Measurements from ENCODE around the gene EFNA5. TPM values are rescaled to one million over a fixed set of nuclear protein-coding genes. Genes with fewer than 3 reads are reported as not detected.

Gene EFNA5
- total RNA-seq, 1 experiment from 2014 or later: 0.22 TPM

GRCh38 chr5:107403228-107403953 is 267.3 kb downstream of the EFNA5 start:
- Histone ChIP-seq H3K4me3 (replicated peaks in 1 of 2; ENCODE audit: low read depth in 1 of 2, low read length in 2 of 2) (no peak overlapping the region), H3K9me2 (ENCODE audit: insufficient read depth) (no peaks in the 10 kb centered on the region; the same call in 1 of the 2 replicates), H3K4me1 (ENCODE audit: control insufficient read depth in 1 of 2, insufficient read depth in 2 of 2, low read length in 2 of 2) (no peaks in the 10 kb centered on the region), H3K27ac (ENCODE audit: low read depth, low read length) (no peak overlapping the region), H4K20me1 (ENCODE audit: insufficient read depth) (no peaks in the 10 kb centered on the region), H3K36me3 (ENCODE audit: control insufficient read depth in 1 of 2, insufficient read depth in 2 of 2, low read length in 2 of 2) (no peaks in the 10 kb centered on the region), H3K9me3 (ENCODE audit: control insufficient read depth in 1 of 2, insufficient read depth in 1 of 2, low read depth in 1 of 2, low read length in 2 of 2) (no peaks in the 10 kb centered on the region), H3K79me2 (ENCODE audit: insufficient read depth, low read length) (no peaks in the 10 kb centered on the region), H3K4me2 (ENCODE audit: low read length) (no peak overlapping the region), H2AFZ (ENCODE audit: low read depth, low read length, poor library complexity, severe bottlenecking) (no peak overlapping the region), H3K9ac (ENCODE audit: low read length) (no peak overlapping the region), H3K27me3 (ENCODE audit: insufficient read depth, low read length) (no peaks in the 10 kb centered on the region)
- ATAC-seq (no peak), DNase-seq (ENCODE audit: low read depth, low spot score) (no peak)
- CTCF ChIA-PET: no interaction called here
- TF ChIP-seq ELF1 (IDR thresholded peaks at IDR 0.05; ENCODE audit: borderline replicate concordance, low read depth) (no peak), TCF7L2 (IDR thresholded peaks at IDR 0.05; ENCODE audit: borderline replicate concordance, extremely low read depth, insufficient read depth, insufficient read length) (no peak), SRF (IDR thresholded peaks at IDR 0.05; ENCODE audit: low read depth) (no peak), RAD21 (IDR thresholded peaks at IDR 0.05; ENCODE audit: low read depth) (no peak), ZFX (IDR thresholded peaks at IDR 0.05) (no peak), EZH2 (IDR thresholded peaks at IDR 0.05) (no peak), POLR2AphosphoS5 (IDR thresholded peaks at IDR 0.05; ENCODE audit: low read depth, low read length) (no peak), CTCF (IDR thresholded peaks at IDR 0.05 in 2 of 3, conservative IDR thresholded peaks at IDR 0.05 in 1 of 3; ENCODE audit: borderline replicate concordance in 1 of 3, insufficient read depth in 1 of 3, low read depth in 2 of 3, low read length in 2 of 3) (no peak), CBX3 (IDR thresholded peaks at IDR 0.05; ENCODE audit: low read depth) (no peak), FOSL1 (IDR thresholded peaks at IDR 0.05; ENCODE audit: low read depth) (no peak), JUND (IDR thresholded peaks at IDR 0.05) (no peak), EGR1 (IDR thresholded peaks at IDR 0.05; ENCODE audit: low read depth) (no peak), POLR2A (IDR thresholded peaks at IDR 0.05; ENCODE audit: borderline replicate concordance, extremely low read depth, insufficient read depth, insufficient read length) (no peak), EZH2phosphoT487 (IDR thresholded peaks at IDR 0.05; ENCODE audit: borderline replicate concordance) (no peak), MAX (IDR thresholded peaks at IDR 0.05) (no peak), SP1 (IDR thresholded peaks at IDR 0.05; ENCODE audit: low read depth) (no peak), ZNF274 (IDR thresholded peaks at IDR 0.05; ENCODE audit: low read depth, low read length) (no peak)
- TF ChIP-seq, protein P1, sequence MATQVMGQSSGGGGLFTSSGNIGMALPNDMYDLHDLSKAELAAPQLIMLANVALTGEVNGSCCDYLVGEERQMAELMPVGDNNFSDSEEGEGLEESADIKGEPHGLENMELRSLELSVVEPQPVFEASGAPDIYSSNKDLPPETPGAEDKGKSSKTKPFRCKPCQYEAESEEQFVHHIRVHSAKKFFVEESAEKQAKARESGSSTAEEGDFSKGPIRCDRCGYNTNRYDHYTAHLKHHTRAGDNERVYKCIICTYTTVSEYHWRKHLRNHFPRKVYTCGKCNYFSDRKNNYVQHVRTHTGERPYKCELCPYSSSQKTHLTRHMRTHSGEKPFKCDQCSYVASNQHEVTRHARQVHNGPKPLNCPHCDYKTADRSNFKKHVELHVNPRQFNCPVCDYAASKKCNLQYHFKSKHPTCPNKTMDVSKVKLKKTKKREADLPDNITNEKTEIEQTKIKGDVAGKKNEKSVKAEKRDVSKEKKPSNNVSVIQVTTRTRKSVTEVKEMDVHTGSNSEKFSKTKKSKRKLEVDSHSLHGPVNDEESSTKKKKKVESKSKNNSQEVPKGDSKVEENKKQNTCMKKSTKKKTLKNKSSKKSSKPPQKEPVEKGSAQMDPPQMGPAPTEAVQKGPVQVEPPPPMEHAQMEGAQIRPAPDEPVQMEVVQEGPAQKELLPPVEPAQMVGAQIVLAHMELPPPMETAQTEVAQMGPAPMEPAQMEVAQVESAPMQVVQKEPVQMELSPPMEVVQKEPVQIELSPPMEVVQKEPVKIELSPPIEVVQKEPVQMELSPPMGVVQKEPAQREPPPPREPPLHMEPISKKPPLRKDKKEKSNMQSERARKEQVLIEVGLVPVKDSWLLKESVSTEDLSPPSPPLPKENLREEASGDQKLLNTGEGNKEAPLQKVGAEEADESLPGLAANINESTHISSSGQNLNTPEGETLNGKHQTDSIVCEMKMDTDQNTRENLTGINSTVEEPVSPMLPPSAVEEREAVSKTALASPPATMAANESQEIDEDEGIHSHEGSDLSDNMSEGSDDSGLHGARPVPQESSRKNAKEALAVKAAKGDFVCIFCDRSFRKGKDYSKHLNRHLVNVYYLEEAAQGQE (IDR thresholded peaks at IDR 0.05; ENCODE audit: low read depth): no peak
- TF ChIP-seq, protein P2, sequence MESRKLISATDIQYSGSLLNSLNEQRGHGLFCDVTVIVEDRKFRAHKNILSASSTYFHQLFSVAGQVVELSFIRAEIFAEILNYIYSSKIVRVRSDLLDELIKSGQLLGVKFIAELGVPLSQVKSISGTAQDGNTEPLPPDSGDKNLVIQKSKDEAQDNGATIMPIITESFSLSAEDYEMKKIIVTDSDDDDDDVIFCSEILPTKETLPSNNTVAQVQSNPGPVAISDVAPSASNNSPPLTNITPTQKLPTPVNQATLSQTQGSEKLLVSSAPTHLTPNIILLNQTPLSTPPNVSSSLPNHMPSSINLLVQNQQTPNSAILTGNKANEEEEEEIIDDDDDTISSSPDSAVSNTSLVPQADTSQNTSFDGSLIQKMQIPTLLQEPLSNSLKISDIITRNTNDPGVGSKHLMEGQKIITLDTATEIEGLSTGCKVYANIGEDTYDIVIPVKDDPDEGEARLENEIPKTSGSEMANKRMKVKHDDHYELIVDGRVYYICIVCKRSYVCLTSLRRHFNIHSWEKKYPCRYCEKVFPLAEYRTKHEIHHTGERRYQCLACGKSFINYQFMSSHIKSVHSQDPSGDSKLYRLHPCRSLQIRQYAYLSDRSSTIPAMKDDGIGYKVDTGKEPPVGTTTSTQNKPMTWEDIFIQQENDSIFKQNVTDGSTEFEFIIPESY (IDR thresholded peaks at IDR 0.05; ENCODE audit: extremely low read depth, insufficient replicate concordance, low read length): no peak
- POLR2A ChIA-PET: no interaction called here
- RAD21 ChIA-PET (ENCODE audit: low non-redundant PET in 1 of 2, low total read pairs in 2 of 2, uncharacterized antibody in 2 of 2, unreplicated experiment in 2 of 2): no interaction called here
- intact Hi-C loops (cut with micrococcal nuclease): no loop called here
- no TSS peak for BruUV-seq (replicated peaks)
